Neural cell (in vitro differentiated cells): Measurements from ENCODE around the gene RUNX3. TPM values are rescaled to one million over a fixed set of nuclear protein-coding genes. Genes with fewer than 3 reads are reported as not detected.

Experiments used
- H2AFZ ChIP-seq: fragments of 200-600, 300-800 bp; sonication (generic), shearing (Covaris generic); 2 replicates; pipeline ENCODE4 v1.6.0; 2014; ENCODE audit warnings: low read depth, mild to moderate bottlenecking, antibody characterized with exemption, low read length, moderate library complexity
- H3F3A ChIP-seq: fragments of 200-600 bp; shearing (Covaris generic); 2 replicates; pipeline ENCODE4 v1.6.1; 2016; ENCODE audit warnings: mild to moderate bottlenecking, moderate library complexity, mixed read lengths, antibody characterized with exemption, low read length; ENCODE audit not compliant: insufficient read depth, poor library complexity, severe bottlenecking
- H3K27ac ChIP-seq: fragments of 200-600, 300-800 bp; sonication (generic), shearing (Covaris generic); 2 replicates; pipeline ENCODE4 v1.5.1; 2014; ENCODE audit warnings: mild to moderate bottlenecking, low read length, moderate library complexity
- H3K27me3 ChIP-seq: fragments of 300-800, 200-600 bp; sonication (generic), shearing (Covaris generic); 2 replicates; pipeline ENCODE4 v1.6.0; 2014; ENCODE audit warnings: mild to moderate bottlenecking, low read depth, low read length, moderate library complexity; ENCODE audit not compliant: insufficient read depth
- H3K36me3 ChIP-seq: fragments of 300-800, 200-600 bp; sonication (generic), shearing (Covaris generic); 2 replicates; pipeline ENCODE4 v1.5.1; 2014; ENCODE audit warnings: mild to moderate bottlenecking, antibody characterized with exemption, low read length, moderate library complexity; ENCODE audit not compliant: insufficient read depth
- H3K4me2 ChIP-seq: fragments of 300-800, 200-600 bp; sonication (generic), shearing (Covaris generic); 2 replicates; pipeline ENCODE4 v1.6.0; 2014; ENCODE audit warnings: mild to moderate bottlenecking, low read length
- H3K4me3 ChIP-seq: fragments of 300-800, 200-600 bp; sonication (generic), shearing (Covaris generic); 2 replicates; pipeline ENCODE4 v1.5.1; 2014; ENCODE audit warnings: mild to moderate bottlenecking, low read length, moderate library complexity
- H3K79me2 ChIP-seq: fragments of 200-600 bp; shearing (Covaris generic); replicated peaks from 2 replicates; pipeline ENCODE4 v1.6.0; 2014; ENCODE audit warnings: mild to moderate bottlenecking, low read length, moderate library complexity; ENCODE audit not compliant: insufficient read depth
- H3K9ac ChIP-seq: fragments of 300-800, 200-600 bp; sonication (generic), shearing (Covaris generic); 2 replicates; pipeline ENCODE4 v1.6.1; 2016; ENCODE audit warnings: mild to moderate bottlenecking, low read length, mixed read lengths
- H3K9me2 ChIP-seq: fragments of 200-600 bp; shearing (Covaris generic); 2 replicates; pipeline ENCODE4 v1.6.1; 2016; ENCODE audit warnings: mild to moderate bottlenecking, low read length, mixed read lengths; ENCODE audit not compliant: insufficient read depth
- H3K9me3 ChIP-seq: fragments of 200-600, 300-800 bp; sonication (generic), shearing (Covaris generic); 2 replicates; pipeline ENCODE4 v1.6.1; 2016; ENCODE audit warnings: mild to moderate bottlenecking, mixed run types, low read length, moderate library complexity, mixed read lengths
- H4K20me1 ChIP-seq: fragments of 200-600 bp; shearing (Covaris generic); 2 replicates; pipeline ENCODE4 v1.6.1; 2016; ENCODE audit warnings: mild to moderate bottlenecking, mixed run types; ENCODE audit not compliant: insufficient read depth
- CTCF ChIP-seq: fragments of 450-650 bp; IDR thresholded peaks from 2 replicates; pipeline ENCODE4 v1.5.1; 2014; ENCODE audit warnings: antibody characterized with exemption, mild to moderate bottlenecking, moderate library complexity; ENCODE audit not compliant: poor library complexity, severe bottlenecking
- EP300 ChIP-seq: fragments of 450-650 bp; conservative IDR thresholded peaks from 2 replicates; pipeline ENCODE4 v1.6.1; 2014; ENCODE audit warnings: antibody characterized with exemption, mild to moderate bottlenecking, moderate library complexity; ENCODE audit not compliant: poor library complexity, severe bottlenecking
- EZH2 ChIP-seq: fragments of 200-600, 300-800 bp; shearing (Covaris generic), sonication (generic); IDR thresholded peaks from 2 replicates; pipeline ENCODE4 v1.6.1; 2014; ENCODE audit warnings: antibody characterized with exemption, low read length, borderline replicate concordance, mild to moderate bottlenecking; ENCODE audit not compliant: insufficient read depth, poor library complexity, severe bottlenecking
- MXI1 ChIP-seq: fragments of 450-650 bp; conservative IDR thresholded peaks from 2 replicates; pipeline ENCODE4 v1.6.1; 2014; ENCODE audit warnings: antibody characterized with exemption, mild to moderate bottlenecking; ENCODE audit not compliant: poor library complexity, severe bottlenecking
- POLR2AphosphoS5 ChIP-seq: IDR thresholded peaks from 2 replicates; pipeline ENCODE4 v1.6.1; 2012
- RAD21 ChIP-seq: fragments of 450-650 bp; conservative IDR thresholded peaks from 2 replicates; pipeline ENCODE4 v1.6.1; 2014; ENCODE audit warnings: antibody characterized with exemption, mild to moderate bottlenecking, moderate library complexity
- REST ChIP-seq: IDR thresholded peaks from 2 replicates; pipeline ENCODE4 v1.6.1; 2012; ENCODE audit warnings: borderline replicate concordance
- SMC3 ChIP-seq: fragments of 450-650 bp; conservative IDR thresholded peaks from 2 replicates; pipeline ENCODE4 v1.6.1; 2014; ENCODE audit warnings: antibody characterized with exemption, mild to moderate bottlenecking, moderate library complexity; ENCODE audit not compliant: poor library complexity
- TAF1 ChIP-seq: IDR thresholded peaks from 2 replicates; pipeline ENCODE4 v1.6.1; 2012; ENCODE audit warnings: low read depth
- polyA plus RNA-seq: library from polyadenylated mRNA; depleted of rRNA; stranded (reverse); fragments of >200 nt; gene quantifications from 2 replicates; pipeline ENCODE4 v1.2.3, GENCODE V29; 2014

RUNX3 gene
- polyA plus RNA-seq, 1 donor from 2014 or later, result not detected

GRCh38 chr1:24931468-24932231 is 1.6 kb upstream of the RUNX3 start:
- Histone ChIP-seq H3K9me2 (no peaks in the 10 kb centered on the region), H3K79me2 (no peaks in the 10 kb centered on the region), H3K27ac (no peak overlapping the region), H2AFZ (no peak overlapping the region), H3K9me3 (no peaks in the 10 kb centered on the region), H3K4me3 (no peak overlapping the region), H3F3A (no peaks in the 10 kb centered on the region), H3K9ac (no peak overlapping the region), H3K36me3 (no peaks in the 10 kb centered on the region), H4K20me1 (no peaks in the 10 kb centered on the region), H3K27me3 (peaks cover 86% of the 10 kb centered on the region), H3K4me2 (no peak overlapping the region)
- TF ChIP-seq EZH2 (peak; percentile 74), RAD21 (no peak), POLR2AphosphoS5 (peak; percentile 86)

GRCh38 chr1:24931146-24931467 is 1.0 kb upstream of the RUNX3 start:
- no peaks in the 10 kb centered on the region for H3F3A ChIP-seq
- no peak overlapping the region for H2AFZ ChIP-seq
- no peaks in the 10 kb centered on the region for H3K36me3 ChIP-seq
- H3K4me3 ChIP-seq, result no peak overlapping the region
- no peak overlapping the region for H3K27ac ChIP-seq
- H3K79me2 ChIP-seq, result no peaks in the 10 kb centered on the region
- no peak for TF ChIP-seq EP300
- TF ChIP-seq EZH2, result peak; percentile 55
- no peaks in the 10 kb centered on the region for H3K9me3 ChIP-seq
- H3K27me3 ChIP-seq, result peaks cover 91% of the 10 kb centered on the region
- no peak overlapping the region for H3K4me2 ChIP-seq
- no peak overlapping the region for H3K9ac ChIP-seq
- no peaks in the 10 kb centered on the region for H3K9me2 ChIP-seq
- no peaks in the 10 kb centered on the region for H4K20me1 ChIP-seq

- TF ChIP-seq POLR2AphosphoS5, result peak; percentile 5
- TF ChIP-seq CTCF, result no peak
- peak; percentile 100 for TF ChIP-seq EZH2
- no peak for TF ChIP-seq MXI1
- TF ChIP-seq SMC3, result no peak
- TF ChIP-seq RAD21, result no peak
- TF ChIP-seq TAF1, result no peak
- no peak for TF ChIP-seq REST
- TF ChIP-seq EP300, result no peak
- Histone ChIP-seq H2AFZ (no peak overlapping the region), H3F3A (no peaks in the 10 kb centered on the region), H4K20me1 (no peaks in the 10 kb centered on the region), H3K27ac (no peak overlapping the region), H3K36me3 (no peaks in the 10 kb centered on the region), H3K9me2 (no peaks in the 10 kb centered on the region), H3K4me2 (no peak overlapping the region), H3K79me2 (no peaks in the 10 kb centered on the region), H3K4me3 (no peak overlapping the region), H3K9me3 (no peaks in the 10 kb centered on the region), H3K9ac (no peak overlapping the region), H3K27me3 (peaks cover 95% of the 10 kb centered on the region)
Measured at GRCh38 chr1:24929398-24930259, 447 bp downstream of the RUNX3 start.
